ENCODE measurements around the gene GLCE. TPM values are rescaled to one million over a fixed set of nuclear protein-coding genes. Genes with fewer than 3 reads are reported as not detected.

GLCE gene
- total RNA-seq, 1 experiment from 2014 or later: 22.8 TPM

DNA sequence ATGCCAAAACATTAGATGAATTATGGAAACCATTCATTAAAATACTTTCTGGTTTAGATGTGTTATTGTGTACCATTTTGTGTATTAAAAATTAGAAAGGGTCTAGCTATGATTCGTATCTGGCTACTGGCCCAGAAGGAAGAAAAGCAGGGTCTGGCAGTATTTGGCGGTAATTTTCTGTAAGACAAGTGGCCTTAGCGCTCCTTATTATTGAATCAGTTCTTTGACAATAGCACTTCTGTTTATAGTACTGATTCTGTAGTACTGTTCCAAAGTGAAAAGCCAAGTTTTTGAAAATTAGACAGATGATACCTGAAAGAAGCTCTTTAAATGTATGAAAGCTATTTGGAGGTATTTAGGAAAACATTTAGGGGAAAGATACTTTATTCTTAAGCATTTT, 10.2 kb downstream of the GLCE start:
- no peak overlapping the region for H3K27ac ChIP-seq (ENCODE audit: low read length)
- H3K36me3 ChIP-seq (ENCODE audit: control insufficient read depth, insufficient read depth, low read length): no peaks in the 10 kb centered on the region
- no peaks in the 10 kb centered on the region for H3K4me1 ChIP-seq (ENCODE audit: control insufficient read depth, insufficient read depth, low read length)
- in situ Hi-C loops (cut with HindIII; ENCODE audit: low pct_unique_long_range_greater_than_20kb, low sequenced_read_pairs) (no loop called here), intact Hi-C loops (cut with micrococcal nuclease; ENCODE audit: unreplicated experiment) (no loop called here)
- ChIA-PET POLR2A (no interaction called here), CTCF (no interaction called here)
- DNase-seq (ENCODE audit: low read depth, low spot score) (no peak), ATAC-seq (no peak)
- no TSS peak for BruUV-seq (replicated peaks)
- TF ChIP-seq TCF7L2 (IDR thresholded peaks at IDR 0.05; ENCODE audit: low read depth, low read length): no peak
- TF ChIP-seq, protein P1, sequence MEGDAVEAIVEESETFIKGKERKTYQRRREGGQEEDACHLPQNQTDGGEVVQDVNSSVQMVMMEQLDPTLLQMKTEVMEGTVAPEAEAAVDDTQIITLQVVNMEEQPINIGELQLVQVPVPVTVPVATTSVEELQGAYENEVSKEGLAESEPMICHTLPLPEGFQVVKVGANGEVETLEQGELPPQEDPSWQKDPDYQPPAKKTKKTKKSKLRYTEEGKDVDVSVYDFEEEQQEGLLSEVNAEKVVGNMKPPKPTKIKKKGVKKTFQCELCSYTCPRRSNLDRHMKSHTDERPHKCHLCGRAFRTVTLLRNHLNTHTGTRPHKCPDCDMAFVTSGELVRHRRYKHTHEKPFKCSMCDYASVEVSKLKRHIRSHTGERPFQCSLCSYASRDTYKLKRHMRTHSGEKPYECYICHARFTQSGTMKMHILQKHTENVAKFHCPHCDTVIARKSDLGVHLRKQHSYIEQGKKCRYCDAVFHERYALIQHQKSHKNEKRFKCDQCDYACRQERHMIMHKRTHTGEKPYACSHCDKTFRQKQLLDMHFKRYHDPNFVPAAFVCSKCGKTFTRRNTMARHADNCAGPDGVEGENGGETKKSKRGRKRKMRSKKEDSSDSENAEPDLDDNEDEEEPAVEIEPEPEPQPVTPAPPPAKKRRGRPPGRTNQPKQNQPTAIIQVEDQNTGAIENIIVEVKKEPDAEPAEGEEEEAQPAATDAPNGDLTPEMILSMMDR (IDR thresholded peaks at IDR 0.05): no peak
- TF ChIP-seq, protein P2, sequence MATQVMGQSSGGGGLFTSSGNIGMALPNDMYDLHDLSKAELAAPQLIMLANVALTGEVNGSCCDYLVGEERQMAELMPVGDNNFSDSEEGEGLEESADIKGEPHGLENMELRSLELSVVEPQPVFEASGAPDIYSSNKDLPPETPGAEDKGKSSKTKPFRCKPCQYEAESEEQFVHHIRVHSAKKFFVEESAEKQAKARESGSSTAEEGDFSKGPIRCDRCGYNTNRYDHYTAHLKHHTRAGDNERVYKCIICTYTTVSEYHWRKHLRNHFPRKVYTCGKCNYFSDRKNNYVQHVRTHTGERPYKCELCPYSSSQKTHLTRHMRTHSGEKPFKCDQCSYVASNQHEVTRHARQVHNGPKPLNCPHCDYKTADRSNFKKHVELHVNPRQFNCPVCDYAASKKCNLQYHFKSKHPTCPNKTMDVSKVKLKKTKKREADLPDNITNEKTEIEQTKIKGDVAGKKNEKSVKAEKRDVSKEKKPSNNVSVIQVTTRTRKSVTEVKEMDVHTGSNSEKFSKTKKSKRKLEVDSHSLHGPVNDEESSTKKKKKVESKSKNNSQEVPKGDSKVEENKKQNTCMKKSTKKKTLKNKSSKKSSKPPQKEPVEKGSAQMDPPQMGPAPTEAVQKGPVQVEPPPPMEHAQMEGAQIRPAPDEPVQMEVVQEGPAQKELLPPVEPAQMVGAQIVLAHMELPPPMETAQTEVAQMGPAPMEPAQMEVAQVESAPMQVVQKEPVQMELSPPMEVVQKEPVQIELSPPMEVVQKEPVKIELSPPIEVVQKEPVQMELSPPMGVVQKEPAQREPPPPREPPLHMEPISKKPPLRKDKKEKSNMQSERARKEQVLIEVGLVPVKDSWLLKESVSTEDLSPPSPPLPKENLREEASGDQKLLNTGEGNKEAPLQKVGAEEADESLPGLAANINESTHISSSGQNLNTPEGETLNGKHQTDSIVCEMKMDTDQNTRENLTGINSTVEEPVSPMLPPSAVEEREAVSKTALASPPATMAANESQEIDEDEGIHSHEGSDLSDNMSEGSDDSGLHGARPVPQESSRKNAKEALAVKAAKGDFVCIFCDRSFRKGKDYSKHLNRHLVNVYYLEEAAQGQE (IDR thresholded peaks at IDR 0.05; ENCODE audit: insufficient read depth in 1 of 2, low read depth in 2 of 2, low read length in 1 of 2): no peak
- TF ChIP-seq SIN3A (IDR thresholded peaks at IDR 0.05; ENCODE audit: borderline replicate concordance, insufficient read depth, low read depth, low read length): no peak
- no peaks in the 10 kb centered on the region for H3K9me3 ChIP-seq (ENCODE audit: control insufficient read depth, insufficient read depth, low read depth, low read length)
- H3K4me3 ChIP-seq (ENCODE audit: low read depth in 2 of 2, low read length in 2 of 2): no peak overlapping the region
- H3K27me3 ChIP-seq (ENCODE audit: control insufficient read depth, insufficient read depth, low read length): no peaks in the 10 kb centered on the region

DNA sequence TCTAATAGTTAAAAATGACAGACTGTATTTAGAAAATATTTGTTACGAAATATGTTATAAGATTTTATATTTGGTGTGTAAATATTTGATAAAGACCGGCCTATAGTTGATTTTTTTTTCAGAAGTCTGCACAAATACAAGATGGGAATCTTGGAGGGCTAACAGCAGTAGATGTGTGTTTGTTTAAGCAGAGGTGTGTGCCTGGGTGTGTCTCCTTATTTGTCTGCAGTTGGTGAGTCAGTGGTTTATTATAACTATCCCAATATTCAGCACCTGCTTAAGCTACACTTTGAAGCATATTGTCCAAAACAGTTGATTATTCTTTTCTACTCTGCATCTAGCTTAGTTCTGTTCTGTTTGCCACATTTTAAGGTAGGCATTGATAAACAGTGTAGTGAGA, 12.4 kb downstream of the GLCE start:
- DNase-seq (ENCODE audit: low read depth, low spot score) (no peak), ATAC-seq (no peak)
- Histone ChIP-seq H3K27ac (ENCODE audit: low read length) (no peak overlapping the region), H3K9me3 (ENCODE audit: control insufficient read depth, insufficient read depth, low read depth, low read length) (no peaks in the 10 kb centered on the region), H3K36me3 (ENCODE audit: control insufficient read depth, insufficient read depth, low read length) (no peaks in the 10 kb centered on the region), H3K4me3 (ENCODE audit: low read depth in 2 of 2, low read length in 2 of 2) (no peak overlapping the region), H3K27me3 (ENCODE audit: control insufficient read depth, insufficient read depth, low read length) (no peaks in the 10 kb centered on the region), H3K4me1 (ENCODE audit: control insufficient read depth, insufficient read depth, low read length) (no peaks in the 10 kb centered on the region)
- intact Hi-C loops (cut with micrococcal nuclease; ENCODE audit: unreplicated experiment): no loop called here
- in situ Hi-C loops (cut with HindIII; ENCODE audit: low pct_unique_long_range_greater_than_20kb, low sequenced_read_pairs): no loop called here
- POLR2A ChIA-PET: no interaction called here
- CTCF ChIA-PET: no interaction called here
- BruUV-seq (replicated peaks): no TSS peak
- TF ChIP-seq POLR2AphosphoS5 (IDR thresholded peaks at IDR 0.05; ENCODE audit: low read depth, low read length) (no peak), TCF7L2 (IDR thresholded peaks at IDR 0.05; ENCODE audit: low read depth, low read length) (no peak), SIN3A (IDR thresholded peaks at IDR 0.05; ENCODE audit: borderline replicate concordance, insufficient read depth, low read depth, low read length) (no peak)
- TF ChIP-seq, protein P1 (IDR thresholded peaks at IDR 0.05): no peak
- TF ChIP-seq, protein P2 (IDR thresholded peaks at IDR 0.05; ENCODE audit: insufficient read depth in 1 of 2, low read depth in 2 of 2, low read length in 1 of 2): no peak
